ENCODE data around the gene EFL1. TPM values are rescaled to one million over a fixed set of nuclear protein-coding genes. Genes with fewer than 3 reads are reported as not detected.

Gene EFL1
- total and polyA plus RNA-seq, 9 of the 15 experiments (the other 6 are each of a cell fraction or from before 2014, with no cell fraction given): 4.8 to 32.5 (median 16.9) TPM

DNA sequence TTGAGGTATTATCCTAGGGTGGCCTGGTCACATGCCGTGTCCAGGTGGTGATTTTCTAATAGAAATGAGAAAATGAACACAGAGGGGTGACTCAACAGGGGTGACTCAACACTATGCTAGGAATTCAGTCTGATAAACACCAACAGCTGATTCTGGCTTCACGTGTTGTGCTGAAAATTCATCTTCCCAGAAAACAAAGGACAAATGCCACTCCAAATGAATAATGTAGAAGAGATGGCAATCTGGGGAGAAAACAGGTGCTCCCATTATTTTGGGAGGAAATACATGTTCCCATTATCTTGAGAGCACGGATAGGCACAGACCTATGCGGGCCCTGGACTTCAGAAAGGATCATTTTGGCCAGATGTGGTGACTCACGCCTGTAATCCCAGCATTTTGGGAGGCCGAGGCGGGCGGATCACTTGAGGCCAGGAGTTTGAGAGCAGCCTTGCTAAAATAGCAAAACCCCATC, 115.5 kb downstream of the EFL1 start (continued):
- TF ChIP-seq, protein P1, sequence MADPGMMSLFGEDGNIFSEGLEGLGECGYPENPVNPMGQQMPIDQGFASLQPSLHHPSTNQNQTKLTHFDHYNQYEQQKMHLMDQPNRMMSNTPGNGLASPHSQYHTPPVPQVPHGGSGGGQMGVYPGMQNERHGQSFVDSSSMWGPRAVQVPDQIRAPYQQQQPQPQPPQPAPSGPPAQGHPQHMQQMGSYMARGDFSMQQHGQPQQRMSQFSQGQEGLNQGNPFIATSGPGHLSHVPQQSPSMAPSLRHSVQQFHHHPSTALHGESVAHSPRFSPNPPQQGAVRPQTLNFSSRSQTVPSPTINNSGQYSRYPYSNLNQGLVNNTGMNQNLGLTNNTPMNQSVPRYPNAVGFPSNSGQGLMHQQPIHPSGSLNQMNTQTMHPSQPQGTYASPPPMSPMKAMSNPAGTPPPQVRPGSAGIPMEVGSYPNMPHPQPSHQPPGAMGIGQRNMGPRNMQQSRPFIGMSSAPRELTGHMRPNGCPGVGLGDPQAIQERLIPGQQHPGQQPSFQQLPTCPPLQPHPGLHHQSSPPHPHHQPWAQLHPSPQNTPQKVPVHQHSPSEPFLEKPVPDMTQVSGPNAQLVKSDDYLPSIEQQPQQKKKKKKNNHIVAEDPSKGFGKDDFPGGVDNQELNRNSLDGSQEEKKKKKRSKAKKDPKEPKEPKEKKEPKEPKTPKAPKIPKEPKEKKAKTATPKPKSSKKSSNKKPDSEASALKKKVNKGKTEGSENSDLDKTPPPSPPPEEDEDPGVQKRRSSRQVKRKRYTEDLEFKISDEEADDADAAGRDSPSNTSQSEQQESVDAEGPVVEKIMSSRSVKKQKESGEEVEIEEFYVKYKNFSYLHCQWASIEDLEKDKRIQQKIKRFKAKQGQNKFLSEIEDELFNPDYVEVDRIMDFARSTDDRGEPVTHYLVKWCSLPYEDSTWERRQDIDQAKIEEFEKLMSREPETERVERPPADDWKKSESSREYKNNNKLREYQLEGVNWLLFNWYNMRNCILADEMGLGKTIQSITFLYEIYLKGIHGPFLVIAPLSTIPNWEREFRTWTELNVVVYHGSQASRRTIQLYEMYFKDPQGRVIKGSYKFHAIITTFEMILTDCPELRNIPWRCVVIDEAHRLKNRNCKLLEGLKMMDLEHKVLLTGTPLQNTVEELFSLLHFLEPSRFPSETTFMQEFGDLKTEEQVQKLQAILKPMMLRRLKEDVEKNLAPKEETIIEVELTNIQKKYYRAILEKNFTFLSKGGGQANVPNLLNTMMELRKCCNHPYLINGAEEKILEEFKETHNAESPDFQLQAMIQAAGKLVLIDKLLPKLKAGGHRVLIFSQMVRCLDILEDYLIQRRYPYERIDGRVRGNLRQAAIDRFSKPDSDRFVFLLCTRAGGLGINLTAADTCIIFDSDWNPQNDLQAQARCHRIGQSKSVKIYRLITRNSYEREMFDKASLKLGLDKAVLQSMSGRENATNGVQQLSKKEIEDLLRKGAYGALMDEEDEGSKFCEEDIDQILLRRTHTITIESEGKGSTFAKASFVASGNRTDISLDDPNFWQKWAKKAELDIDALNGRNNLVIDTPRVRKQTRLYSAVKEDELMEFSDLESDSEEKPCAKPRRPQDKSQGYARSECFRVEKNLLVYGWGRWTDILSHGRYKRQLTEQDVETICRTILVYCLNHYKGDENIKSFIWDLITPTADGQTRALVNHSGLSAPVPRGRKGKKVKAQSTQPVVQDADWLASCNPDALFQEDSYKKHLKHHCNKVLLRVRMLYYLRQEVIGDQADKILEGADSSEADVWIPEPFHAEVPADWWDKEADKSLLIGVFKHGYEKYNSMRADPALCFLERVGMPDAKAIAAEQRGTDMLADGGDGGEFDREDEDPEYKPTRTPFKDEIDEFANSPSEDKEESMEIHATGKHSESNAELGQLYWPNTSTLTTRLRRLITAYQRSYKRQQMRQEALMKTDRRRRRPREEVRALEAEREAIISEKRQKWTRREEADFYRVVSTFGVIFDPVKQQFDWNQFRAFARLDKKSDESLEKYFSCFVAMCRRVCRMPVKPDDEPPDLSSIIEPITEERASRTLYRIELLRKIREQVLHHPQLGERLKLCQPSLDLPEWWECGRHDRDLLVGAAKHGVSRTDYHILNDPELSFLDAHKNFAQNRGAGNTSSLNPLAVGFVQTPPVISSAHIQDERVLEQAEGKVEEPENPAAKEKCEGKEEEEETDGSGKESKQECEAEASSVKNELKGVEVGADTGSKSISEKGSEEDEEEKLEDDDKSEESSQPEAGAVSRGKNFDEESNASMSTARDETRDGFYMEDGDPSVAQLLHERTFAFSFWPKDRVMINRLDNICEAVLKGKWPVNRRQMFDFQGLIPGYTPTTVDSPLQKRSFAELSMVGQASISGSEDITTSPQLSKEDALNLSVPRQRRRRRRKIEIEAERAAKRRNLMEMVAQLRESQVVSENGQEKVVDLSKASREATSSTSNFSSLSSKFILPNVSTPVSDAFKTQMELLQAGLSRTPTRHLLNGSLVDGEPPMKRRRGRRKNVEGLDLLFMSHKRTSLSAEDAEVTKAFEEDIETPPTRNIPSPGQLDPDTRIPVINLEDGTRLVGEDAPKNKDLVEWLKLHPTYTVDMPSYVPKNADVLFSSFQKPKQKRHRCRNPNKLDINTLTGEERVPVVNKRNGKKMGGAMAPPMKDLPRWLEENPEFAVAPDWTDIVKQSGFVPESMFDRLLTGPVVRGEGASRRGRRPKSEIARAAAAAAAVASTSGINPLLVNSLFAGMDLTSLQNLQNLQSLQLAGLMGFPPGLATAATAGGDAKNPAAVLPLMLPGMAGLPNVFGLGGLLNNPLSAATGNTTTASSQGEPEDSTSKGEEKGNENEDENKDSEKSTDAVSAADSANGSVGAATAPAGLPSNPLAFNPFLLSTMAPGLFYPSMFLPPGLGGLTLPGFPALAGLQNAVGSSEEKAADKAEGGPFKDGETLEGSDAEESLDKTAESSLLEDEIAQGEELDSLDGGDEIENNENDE (IDR thresholded peaks at IDR 0.05; ENCODE audit: low read depth, low read length): no peak
- no peak for TF ChIP-seq ZNF778 (CRISPR knock-in tag; IDR thresholded peaks at IDR 0.05)
- no peak for TF ChIP-seq TAF1 (IDR thresholded peaks at IDR 0.05; ENCODE audit: control insufficient read depth, extremely low read depth, insufficient read depth, low read length, severe bottlenecking)
- no peak for TF ChIP-seq ZNF79 (CRISPR knock-in tag; IDR thresholded peaks at IDR 0.05; ENCODE audit: low read depth)
- no peak for TF ChIP-seq ZNF133 (CRISPR knock-in tag; IDR thresholded peaks at IDR 0.05)
- TF ChIP-seq RBFOX2 (IDR thresholded peaks at IDR 0.05; ENCODE audit: low read depth, low read length): no peak
- TF ChIP-seq ZNF785 (CRISPR knock-in tag; IDR thresholded peaks at IDR 0.05): no peak
- peak; percentile 82 for TF ChIP-seq SMARCC2 (IDR thresholded peaks at IDR 0.05; ENCODE audit: low read depth)
- TF ChIP-seq, protein P2, sequence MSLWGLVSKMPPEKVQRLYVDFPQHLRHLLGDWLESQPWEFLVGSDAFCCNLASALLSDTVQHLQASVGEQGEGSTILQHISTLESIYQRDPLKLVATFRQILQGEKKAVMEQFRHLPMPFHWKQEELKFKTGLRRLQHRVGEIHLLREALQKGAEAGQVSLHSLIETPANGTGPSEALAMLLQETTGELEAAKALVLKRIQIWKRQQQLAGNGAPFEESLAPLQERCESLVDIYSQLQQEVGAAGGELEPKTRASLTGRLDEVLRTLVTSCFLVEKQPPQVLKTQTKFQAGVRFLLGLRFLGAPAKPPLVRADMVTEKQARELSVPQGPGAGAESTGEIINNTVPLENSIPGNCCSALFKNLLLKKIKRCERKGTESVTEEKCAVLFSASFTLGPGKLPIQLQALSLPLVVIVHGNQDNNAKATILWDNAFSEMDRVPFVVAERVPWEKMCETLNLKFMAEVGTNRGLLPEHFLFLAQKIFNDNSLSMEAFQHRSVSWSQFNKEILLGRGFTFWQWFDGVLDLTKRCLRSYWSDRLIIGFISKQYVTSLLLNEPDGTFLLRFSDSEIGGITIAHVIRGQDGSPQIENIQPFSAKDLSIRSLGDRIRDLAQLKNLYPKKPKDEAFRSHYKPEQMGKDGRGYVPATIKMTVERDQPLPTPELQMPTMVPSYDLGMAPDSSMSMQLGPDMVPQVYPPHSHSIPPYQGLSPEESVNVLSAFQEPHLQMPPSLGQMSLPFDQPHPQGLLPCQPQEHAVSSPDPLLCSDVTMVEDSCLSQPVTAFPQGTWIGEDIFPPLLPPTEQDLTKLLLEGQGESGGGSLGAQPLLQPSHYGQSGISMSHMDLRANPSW (CRISPR knock-in tag; IDR thresholded peaks at IDR 0.05): no peak
- TF ChIP-seq ZNF644 (tag; IDR thresholded peaks at IDR 0.05; ENCODE audit: low read depth): no peak
- TF ChIP-seq ZNF217 (CRISPR knock-in tag; IDR thresholded peaks at IDR 0.05): no peak
- no peak for TF ChIP-seq GTF2A2 (tag; IDR thresholded peaks at IDR 0.05)
- TF ChIP-seq CSDE1 (IDR thresholded peaks at IDR 0.05): 0 out of 4 replicates have a peak, but pooled peaks of 1 of the 2 experiments have one; percentile 40
- no peak for TF ChIP-seq POLR2H (tag; IDR thresholded peaks at IDR 0.05; ENCODE audit: low read depth)
- no peak for TF ChIP-seq RBM39 (optimal IDR thresholded peaks at IDR 0.05; ENCODE audit: low read depth, low read length)
- TF ChIP-seq SLC30A9 (CRISPR knock-in tag; IDR thresholded peaks at IDR 0.05): no peak

All from K562 (cell line).